NCI-H446 treated with DMSO at 0.1 percent for 48 hours (cell line): Measurements from ENCODE around the gene KRTAP4-16.
"Not testable (repeated sequence)": the region's sequence is repeated elsewhere in the genome, so short reads cannot be mapped to it uniquely, and the experiment has no call there.

Experiments
- DNase-seq: peaks from one replicate; lab custom pipeline; 2025; lab: John Stamatoyannopoulos, UW

Gene KRTAP4-16

GRCh38 chr17:41119696-41120690 is 18.0 kb upstream of the KRTAP4-16 start:
- not testable (repeated sequence) for DNase-seq

DNA sequence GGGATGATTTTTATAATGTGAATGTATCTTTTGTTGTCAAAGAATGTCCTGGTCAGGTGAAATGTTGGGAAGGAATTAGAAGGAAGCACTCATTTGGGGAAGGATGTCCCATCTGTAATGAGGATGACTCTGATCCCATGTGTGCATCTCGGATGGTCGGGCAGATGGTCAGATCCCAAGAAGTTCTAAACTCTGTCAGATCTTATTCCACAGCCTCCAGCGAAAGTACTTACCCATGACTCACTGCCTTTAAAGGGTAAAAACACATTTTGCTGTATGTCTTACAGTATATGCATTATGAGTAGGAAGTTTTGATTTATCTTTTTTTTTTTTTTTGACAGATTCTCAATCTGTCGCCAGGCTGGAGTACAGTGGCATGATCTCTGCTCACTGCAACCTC is 16.7 kb upstream of the KRTAP4-16 start:
- DNase-seq, result no peak

- DNase-seq, result not testable (repeated sequence)
These were observed 15.9 kb upstream of the KRTAP4-16 start, which contains the start of gene KRTAP4-11 for GRCh38 chr17:41117846-41118386. Gene KRTAP4-11, minus strand, starts transcription at chr17:41118373. Its CDS starts 58 bp downstream, at chr17:41118315.

GRCh38 chr17:41116297-41116696 is 14.3 kb upstream of the KRTAP4-16 start:
- DNase-seq, result no peak

- DNase-seq, result no peak
These were observed 9.3 kb upstream of the KRTAP4-16 start for GRCh38 chr17:41111151-41111885.

GRCh38 chr17:41108728-41109386 is 6.8 kb upstream of the KRTAP4-16 start:
- DNase-seq, result not testable (repeated sequence)

- DNase-seq, result no peak
These were observed 6.0 kb upstream of the KRTAP4-16 start for GRCh38 chr17:41107941-41108450.

GRCh38 chr17:41105347-41105746 is 3.3 kb upstream of the KRTAP4-16 start, which contains the start of gene KRTAP4-9:
Gene KRTAP4-9, plus strand, starts transcription at chr17:41105389. Its CDS starts 0 bp downstream, at chr17:41105389.
- DNase-seq, result not testable (repeated sequence)

DNA sequence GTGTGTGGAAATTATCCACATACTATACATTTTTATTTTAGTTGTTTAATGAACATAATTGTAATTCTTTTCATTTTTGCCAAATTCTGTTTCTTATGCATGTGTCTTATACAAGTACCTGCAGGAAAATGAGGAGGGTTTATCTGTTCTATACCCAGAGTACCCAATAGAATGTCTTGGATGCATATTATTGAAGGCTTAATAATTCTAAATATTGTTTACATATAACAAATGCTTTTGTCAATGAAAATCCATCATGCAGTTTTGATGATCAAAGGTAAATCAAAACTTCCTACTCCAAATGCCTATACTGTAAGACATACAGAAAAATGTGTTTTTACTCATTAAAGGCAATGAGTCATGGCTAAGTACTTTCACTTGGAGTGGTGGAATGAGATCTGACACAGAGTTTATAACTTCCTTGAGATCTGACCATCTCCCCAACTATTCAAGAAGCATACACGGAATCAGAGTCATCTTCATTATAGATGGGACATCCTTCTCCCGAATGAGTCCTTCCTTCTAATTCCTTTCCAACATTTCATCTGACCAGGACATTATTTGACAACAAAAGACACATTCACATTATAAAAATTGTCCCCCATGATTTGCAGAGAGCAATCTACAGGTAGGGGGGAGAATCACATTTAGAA is 2.5 kb upstream of the KRTAP4-16 start:
- not testable (repeated sequence) for DNase-seq

DNA sequence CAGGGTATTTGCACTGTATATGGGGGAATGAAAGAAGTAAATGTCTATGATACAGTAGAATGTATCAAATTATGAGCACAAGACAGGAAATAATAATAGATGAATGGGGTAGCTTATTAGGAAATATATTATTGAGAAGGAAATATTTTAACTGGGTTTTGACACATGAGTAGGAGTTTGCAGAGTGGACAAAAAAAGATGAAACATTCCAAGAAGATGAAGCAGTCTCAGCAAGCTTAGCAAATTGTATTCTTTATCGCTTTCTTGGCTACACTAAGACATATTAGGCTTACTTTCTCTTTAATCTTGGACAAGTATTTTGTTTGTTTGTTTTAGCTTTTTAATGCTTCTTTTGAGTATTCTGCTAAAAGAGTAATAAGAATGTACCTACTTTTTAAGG is 1.9 kb upstream of the KRTAP4-16 start:
- DNase-seq, result no peak

DNA sequence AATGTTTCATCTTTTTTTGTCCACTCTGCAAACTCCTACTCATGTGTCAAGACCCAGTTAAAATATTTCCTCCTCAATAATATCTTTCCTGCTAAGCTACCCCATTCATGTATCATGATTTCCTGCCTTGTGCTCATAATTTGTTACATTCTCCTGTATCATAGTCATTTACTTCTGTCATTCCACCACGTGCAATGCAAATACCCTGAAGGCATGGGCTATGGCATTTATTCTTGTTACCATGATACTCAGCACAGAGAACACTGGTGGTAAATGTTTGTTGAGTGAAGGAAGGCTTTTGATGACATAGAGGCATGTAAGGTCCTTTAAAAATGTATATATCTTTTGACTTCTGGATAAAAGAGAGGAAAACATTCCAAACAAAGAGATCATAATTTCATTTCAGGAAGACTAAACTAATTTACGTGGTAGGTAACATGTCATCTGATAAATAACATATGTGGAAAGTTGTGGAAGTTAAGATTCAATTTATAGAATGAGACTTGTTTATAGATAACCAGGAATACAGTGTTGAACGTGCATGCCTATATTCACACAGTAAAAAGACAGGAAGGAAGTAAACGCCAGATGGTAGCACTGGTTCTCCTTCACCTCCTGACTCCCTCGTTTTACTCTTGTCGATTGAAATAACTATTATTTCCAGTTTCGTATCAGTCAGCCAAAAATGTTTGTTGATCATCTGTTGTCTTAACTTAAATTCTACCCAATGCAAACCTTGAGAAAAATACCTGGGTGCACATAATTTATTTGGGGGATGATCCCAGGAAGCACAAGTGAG is 2.1 kb downstream of the KRTAP4-16 start:
- DNase-seq, result not testable (repeated sequence)

DNA sequence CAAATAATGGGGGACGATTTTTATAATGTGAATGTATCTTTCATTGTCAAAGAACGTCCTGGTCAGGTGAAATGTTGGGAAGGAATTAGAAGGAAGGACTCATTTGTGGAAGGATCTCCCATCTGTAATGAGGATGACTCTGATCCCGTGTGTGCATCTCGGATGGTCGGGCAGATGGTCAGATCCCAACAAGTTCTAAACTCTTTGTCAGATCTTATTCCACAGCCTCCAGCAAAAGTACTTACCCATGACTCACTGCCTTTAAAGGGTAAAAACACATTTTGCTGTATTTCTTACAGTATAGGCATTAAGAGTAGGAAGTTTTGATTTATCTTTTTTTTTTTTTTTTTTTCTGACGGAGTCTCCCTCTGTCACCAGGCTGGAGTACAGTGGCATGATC is 3.5 kb downstream of the KRTAP4-16 start:
- DNase-seq, result no peak

DNA sequence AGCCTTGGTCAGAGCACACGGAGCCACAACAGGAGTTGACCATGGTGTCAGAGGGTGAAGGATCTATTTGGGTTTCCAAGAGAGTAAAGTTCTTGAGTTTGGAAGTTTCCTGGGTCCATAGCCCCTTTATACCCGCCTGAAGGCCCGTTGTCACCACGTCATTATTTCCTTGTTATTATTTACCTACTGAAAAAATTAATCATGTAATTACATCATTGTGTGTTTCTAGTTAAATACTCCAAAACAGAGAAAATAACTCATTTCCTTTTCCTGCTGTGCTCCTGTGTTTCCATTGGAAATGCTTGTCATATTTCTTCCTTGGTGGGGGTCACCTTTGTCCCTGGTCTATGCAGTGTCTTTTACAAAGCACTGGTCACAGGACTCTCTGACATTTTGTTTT is 4.0 kb downstream of the KRTAP4-16 start, which contains the start of gene KRTAP4-8:
KRTAP4-8 (minus strand) TSS at position 101 of the 400 bp plus-strand sequence; CDS start at position 43, 58 bp downstream.
- no peak for DNase-seq

DNA sequence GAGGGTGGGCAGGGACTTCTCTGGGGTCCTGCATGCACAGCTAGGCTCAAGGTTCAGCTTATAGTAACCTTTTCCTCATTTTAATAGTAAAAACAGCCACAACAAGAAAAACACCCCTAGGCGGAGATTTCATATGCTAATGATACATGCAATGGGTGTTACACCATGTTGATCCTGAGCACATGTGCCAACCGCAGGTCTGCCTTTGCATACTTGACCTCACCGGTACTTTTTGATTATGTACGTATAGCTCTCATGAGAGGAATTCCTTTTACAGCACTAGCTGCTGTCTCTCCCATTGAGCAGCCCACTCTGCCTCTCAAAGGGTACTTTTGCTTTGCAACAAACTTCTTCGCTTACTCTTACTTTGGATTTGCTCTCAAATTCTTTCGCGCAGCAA is 6.0 kb downstream of the KRTAP4-16 start:
- DNase-seq, result no peak

- DNase-seq, result not testable (repeated sequence)
These were observed 13.2 kb downstream of the KRTAP4-16 start for GRCh38 chr17:41088760-41089352.

DNA sequence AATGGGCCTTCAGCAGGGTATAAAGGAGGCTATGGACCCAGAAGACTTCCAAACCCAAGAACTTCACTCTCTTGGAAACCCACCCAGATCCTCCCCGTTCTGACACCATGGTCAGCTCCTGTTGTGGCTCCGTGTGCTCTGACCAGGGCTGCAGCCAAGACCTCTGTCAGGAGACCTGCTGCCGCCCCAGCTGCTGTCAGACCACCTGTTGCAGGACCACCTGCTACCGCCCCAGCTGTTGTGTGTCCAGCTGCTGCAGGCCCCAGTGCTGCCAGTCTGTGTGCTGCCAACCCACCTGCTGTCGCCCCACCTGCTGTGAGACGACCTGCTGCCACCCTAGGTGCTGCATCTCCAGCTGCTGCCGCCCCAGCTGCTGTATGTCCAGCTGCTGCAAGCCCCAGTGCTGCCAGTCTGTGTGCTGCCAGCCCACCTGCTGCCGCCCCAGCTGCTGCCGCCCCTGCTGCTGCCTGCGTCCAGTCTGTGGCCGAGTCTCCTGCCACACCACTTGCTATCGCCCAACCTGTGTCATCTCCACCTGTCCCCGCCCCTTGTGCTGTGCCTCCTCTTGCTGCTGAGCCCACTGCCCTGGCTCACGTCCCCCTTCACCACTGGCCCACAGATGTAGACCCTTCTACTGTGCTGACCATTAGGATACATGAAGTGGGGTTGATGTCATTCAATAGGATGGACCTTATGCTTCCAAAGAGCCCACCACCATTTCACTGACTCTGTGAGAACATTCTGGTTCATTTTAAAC is 17.7 kb downstream of the KRTAP4-16 start, which contains the start of gene KRTAP4-7:
KRTAP4-7 (plus strand) TSS at position 51 of the 757 bp plus-strand sequence; CDS start at position 108, 57 bp downstream.
- DNase-seq, result not testable (repeated sequence)

DNA sequence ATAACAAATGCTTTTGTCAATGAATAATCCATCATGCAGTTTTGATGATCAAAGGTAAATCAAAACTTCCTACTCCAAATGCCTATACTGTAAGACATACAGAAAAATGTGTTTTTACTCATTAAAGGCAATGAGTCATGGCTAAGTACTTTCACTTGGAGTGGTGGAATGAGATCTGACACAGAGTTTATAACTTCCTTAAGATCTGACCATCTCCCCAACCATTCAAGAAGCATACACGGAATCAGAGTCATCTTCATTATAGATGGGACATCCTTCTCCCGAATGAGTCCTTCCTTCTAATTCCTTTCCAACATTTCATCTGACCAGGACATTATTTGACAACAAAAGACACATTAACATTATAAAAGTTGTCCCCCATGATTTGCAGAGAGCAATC is 18.6 kb downstream of the KRTAP4-16 start:
- DNase-seq, result not testable (repeated sequence)

DNA sequence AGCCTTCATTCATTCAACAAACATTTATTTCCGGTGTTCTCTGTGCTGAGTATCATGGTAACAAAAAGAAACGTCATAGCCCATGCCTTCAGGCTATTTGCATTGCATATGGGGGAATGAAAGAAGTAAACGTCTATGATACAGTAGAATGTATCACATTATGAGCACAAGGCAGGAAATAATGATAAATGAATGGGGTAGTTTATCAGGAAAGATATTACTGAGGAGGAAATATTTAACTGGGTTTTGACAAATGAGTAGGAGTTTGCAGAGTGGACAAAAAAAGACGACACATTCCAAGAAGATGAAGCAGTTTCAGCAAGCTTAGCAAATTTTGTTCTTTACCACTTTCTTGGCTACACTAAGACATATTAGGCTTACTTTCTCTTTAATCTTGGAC is 19.4 kb downstream of the KRTAP4-16 start:
- DNase-seq, result no peak

DNA sequence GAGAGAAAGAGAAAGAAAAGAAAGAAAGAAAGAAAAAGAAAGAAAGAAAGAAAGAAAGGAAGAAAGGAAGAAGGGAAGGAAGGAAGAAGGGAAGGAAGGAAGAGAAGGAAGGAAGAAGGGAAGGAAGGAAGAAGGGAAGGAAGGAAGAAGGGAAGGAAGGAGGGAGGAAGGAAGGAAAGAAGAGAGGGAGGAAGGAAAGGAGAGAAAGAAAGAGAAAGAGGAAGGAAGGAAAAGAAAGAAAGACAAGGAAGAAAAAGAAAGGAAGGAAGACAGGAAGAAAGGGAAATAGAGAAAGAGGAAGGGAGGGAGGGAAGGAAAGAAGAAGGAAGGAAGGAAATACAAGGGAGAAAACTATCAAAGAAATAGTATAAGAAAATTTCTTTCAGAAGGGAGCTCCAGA is 25.2 kb downstream of the KRTAP4-16 start:
- no peak for DNase-seq
